HCT116 (cell line): ENCODE measurements around the gene PEAK1. TPM values are rescaled to one million over a fixed set of nuclear protein-coding genes. Genes with fewer than 3 reads are reported as not detected.

Experiments
- ATAC-seq: fragments of 200-7000 bp; cut with Tn5 transposase; 2 replicates; pipeline ENCODE4 v1.9.1; 2020; ENCODE audit warnings: mild to moderate bottlenecking, moderate library complexity
- BruUV-seq: library from RNA; stranded (reverse); fragments of 400-500 nt; replicated peaks from 2 replicates; lab custom pipeline; 2021; lab: Mats Ljungman, UMichigan
- CTCF ChIA-PET: fragments of 300-600 bp; sonication (Branson Sonifier 250); formaldehyde crosslinking; loops from one replicate; lab custom pipeline; 2021; ENCODE audit warnings: antibody characterized with exemption; lab: Charles Lee
- POLR2A ChIA-PET: fragments of 300-600, 350-600 bp; sonication (Branson Sonifier 250); formaldehyde crosslinking; loops from one replicate; lab custom pipeline; 2021; ENCODE audit warnings: antibody characterized with exemption; lab: Charles Lee
- RAD21 ChIA-PET, 2 experiments: fragments of 300-600 bp; sonication (Branson Sonifier 250); formaldehyde crosslinking; loops; one replicate each; lab custom pipeline; 2023; ENCODE audit warnings: low total read pairs in 2 of 2; ENCODE audit not compliant: uncharacterized antibody in 2 of 2, unreplicated experiment in 2 of 2, low non-redundant PET in 1 of 2; lab: Charles Lee
- DNase-seq: peaks from one replicate; pipeline ENCODE4 v3.0.0-alpha.2; 2010; ENCODE audit warnings: low read depth, low spot score
- H2AFZ ChIP-seq: fragments of 200-600 bp; shearing (Covaris generic), sonication (generic); 2 replicates; pipeline ENCODE4 v1.6.1; 2017; ENCODE audit warnings: low read depth, mixed run types, mixed read lengths, antibody characterized with exemption, low read length; ENCODE audit not compliant: poor library complexity, severe bottlenecking
- H3K27ac ChIP-seq: 2 replicates; pipeline ENCODE4 v1.5.1; 2012; ENCODE audit warnings: low read depth, low read length
- H3K27me3 ChIP-seq: fragments of 200-600 bp; sonication (generic); 2 replicates; pipeline ENCODE4 v1.6.1; 2016; ENCODE audit warnings: mixed run types, low read length, mixed read lengths; ENCODE audit not compliant: insufficient read depth
- H3K36me3 ChIP-seq, 2 experiments: fragments of 200-500 bp in 1 of 2; fragments of 200-600 bp in 1 of 2; sonication (Bioruptor generic) in 1 of 2; sonication (generic) in 1 of 2; 2 replicates each; pipeline versions ENCODE4 v1.5.1 to v1.6.1; 2014 to 2016; ENCODE audit warnings: low read length in 2 of 2, inconsistent platforms in 1 of 2, mixed read lengths in 1 of 2, mixed run types in 1 of 2; ENCODE audit not compliant: insufficient read depth in 2 of 2, control insufficient read depth in 1 of 2
- H3K4me1 ChIP-seq, 2 experiments: fragments of 200-600 bp in 1 of 2; sonication (generic) in 1 of 2; 2 replicates each; pipeline versions ENCODE4 v1.5.1 to v1.6.1; 2012 to 2017; ENCODE audit warnings: low read length in 2 of 2, inconsistent platforms in 1 of 2, mild to moderate bottlenecking in 1 of 2, mixed read lengths in 1 of 2, mixed run types in 1 of 2, moderate library complexity in 1 of 2; ENCODE audit not compliant: insufficient read depth in 2 of 2, control insufficient read depth in 1 of 2
- H3K4me2 ChIP-seq: fragments of 200-600 bp; sonication (generic); 2 replicates; pipeline ENCODE4 v1.6.1; 2017; ENCODE audit warnings: mixed run types, low read length, mixed read lengths
- H3K4me3 ChIP-seq, 2 experiments: fragments of 200-600 bp in 1 of 2; sonication (generic) in 1 of 2; replicated peaks in 1 of 2; 2 replicates each; pipeline ENCODE4 v1.5.1; 2011 to 2016; ENCODE audit warnings: low read length in 2 of 2, control low read depth in 1 of 2, low read depth in 1 of 2, mild to moderate bottlenecking in 1 of 2, mixed read lengths in 1 of 2, mixed run types in 1 of 2
- H3K79me2 ChIP-seq: fragments of 200-600 bp; sonication (generic); 2 replicates; pipeline ENCODE4 v1.6.1; 2017; ENCODE audit warnings: mild to moderate bottlenecking, mixed run types, low read length, moderate library complexity, mixed read lengths; ENCODE audit not compliant: insufficient read depth
- H3K9ac ChIP-seq: fragments of 200-600 bp; sonication (generic); 2 replicates; pipeline ENCODE4 v1.6.1; 2016; ENCODE audit warnings: low read length, mixed read lengths
- H3K9me2 ChIP-seq: fragments of 200-600 bp; sonication (generic), shearing (Covaris generic); 2 replicates; pipeline ENCODE4 v1.6.1; 2017; ENCODE audit warnings: mixed run types, mild to moderate bottlenecking, moderate library complexity; ENCODE audit not compliant: insufficient read depth
- H3K9me3 ChIP-seq, 2 experiments: fragments of 200-500 bp in 1 of 2; fragments of 200-600 bp in 1 of 2; sonication (Bioruptor generic) in 1 of 2; sonication (generic) in 1 of 2; 2 replicates each; pipeline ENCODE4 v1.6.1; 2014 to 2017; ENCODE audit warnings: low read length in 2 of 2, mixed read lengths in 2 of 2, inconsistent platforms in 1 of 2, low read depth in 1 of 2, mild to moderate bottlenecking in 1 of 2, mixed run types in 1 of 2, moderate library complexity in 1 of 2; ENCODE audit not compliant: control insufficient read depth in 1 of 2, insufficient read depth in 1 of 2
- H4K20me1 ChIP-seq: fragments of 200-600 bp; sonication (generic), shearing (Covaris generic); 2 replicates; pipeline ENCODE4 v1.6.1; 2017; ENCODE audit warnings: mixed run types, mild to moderate bottlenecking, moderate library complexity; ENCODE audit not compliant: insufficient read depth
- CTCF ChIP-seq, 3 experiments: fragments of 200-600 bp in 1 of 3; sonication (generic) in 1 of 3; IDR thresholded peaks in 2 of 3; conservative IDR thresholded peaks in 1 of 3; 2 replicates each; pipeline ENCODE4 v1.5.1; 2012 to 2017; ENCODE audit warnings: low read depth in 2 of 3, low read length in 2 of 3, antibody characterized with exemption in 1 of 3, borderline replicate concordance in 1 of 3, control low read depth in 1 of 3, mild to moderate bottlenecking in 1 of 3, mixed read lengths in 1 of 3, mixed run types in 1 of 3, moderate library complexity in 1 of 3; ENCODE audit not compliant: insufficient read depth in 1 of 3
- EGR1 ChIP-seq: IDR thresholded peaks from 2 replicates; pipeline ENCODE4 v1.6.1; 2012; ENCODE audit warnings: low read depth
- ELF1 ChIP-seq: IDR thresholded peaks from 2 replicates; pipeline ENCODE4 v1.6.1; 2012; ENCODE audit warnings: low read depth, borderline replicate concordance
- FOSL1 ChIP-seq: IDR thresholded peaks from 2 replicates; pipeline ENCODE4 v1.6.1; 2012; ENCODE audit warnings: low read depth
- JUND ChIP-seq: IDR thresholded peaks from 2 replicates; pipeline ENCODE4 v1.6.1; 2012
- POLR2A ChIP-seq: IDR thresholded peaks from 2 replicates; pipeline ENCODE4 v1.7.0; 2011; ENCODE audit warnings: borderline replicate concordance; ENCODE audit not compliant: insufficient read depth, insufficient read length; ENCODE audit errors: extremely low read depth
- RAD21 ChIP-seq: IDR thresholded peaks from 2 replicates; pipeline ENCODE4 v1.6.1; 2012; ENCODE audit warnings: low read depth, mild to moderate bottlenecking
- SP1 ChIP-seq: IDR thresholded peaks from 2 replicates; pipeline ENCODE4 v1.6.1; 2012; ENCODE audit warnings: low read depth
- SRF ChIP-seq: IDR thresholded peaks from 2 replicates; pipeline ENCODE4 v1.6.1; 2012; ENCODE audit warnings: low read depth
- TCF7L2 ChIP-seq: IDR thresholded peaks from 2 replicates; pipeline ENCODE4 v1.7.0; 2011; ENCODE audit warnings: borderline replicate concordance, inconsistent platforms; ENCODE audit not compliant: insufficient read depth, insufficient read length; ENCODE audit errors: extremely low read depth
- YY1 ChIP-seq: IDR thresholded peaks from 2 replicates; pipeline ENCODE4 v1.6.1; 2011; ENCODE audit warnings: low read length, low read depth, moderate library complexity, mild to moderate bottlenecking; ENCODE audit not compliant: insufficient replicate concordance; ENCODE audit errors: extremely low read depth
- ZNF274 ChIP-seq: fragments of 200-500 bp; sonication (Bioruptor generic); IDR thresholded peaks from 2 replicates; pipeline ENCODE4 v1.6.1; 2014; ENCODE audit warnings: mild to moderate bottlenecking, low read depth, low read length, inconsistent platforms
- intact Hi-C: fragments of 100-400 bp; cut with micrococcal nuclease; formaldehyde crosslinking; loops from 2 replicates; pipeline ENCODE4 v1.10.0; 2022
- total RNA-seq: library from RNA; stranded (reverse); gene quantifications from one replicate; pipeline ENCODE4 v1.2.1, GENCODE V29; 2021; ENCODE audit not compliant: unreplicated experiment
- TF ChIP-seq, protein P1 (sequence below): IDR thresholded peaks from 2 replicates; pipeline ENCODE4 v1.6.1; 2012; ENCODE audit warnings: low read depth

PEAK1 gene
- total RNA-seq, 1 experiment from 2014 or later: 23.4 TPM

GRCh38 chr15:77436822-77437221 lies 16.9 kb upstream of the PEAK1 start:
- ChIA-PET CTCF (no interaction called here), RAD21 (no interaction called here), POLR2A (no interaction called here)
- DNase-seq (no peak), ATAC-seq (no peak)
- H3K4me1 ChIP-seq: no peaks in the 10 kb centered on the region
- intact Hi-C loops: no loop called here
- no TSS peak for BruUV-seq
- no peaks in the 10 kb centered on the region for H3K27me3 ChIP-seq
- no peak overlapping the region for H3K4me3 ChIP-seq
- no peaks in the 10 kb centered on the region for H3K36me3 ChIP-seq
- no peak overlapping the region for H2AFZ ChIP-seq
- H3K9me2 ChIP-seq: no peaks in the 10 kb centered on the region
- H3K9me3 ChIP-seq: no peaks in the 10 kb centered on the region
- H3K27ac ChIP-seq: no peak overlapping the region
- peaks cover 50% of the 10 kb centered on the region for H3K79me2 ChIP-seq
- TF ChIP-seq ZNF274: no peak
- H3K9ac ChIP-seq: no peak overlapping the region
- no peak overlapping the region for H3K4me2 ChIP-seq
- peaks cover 10% of the 10 kb centered on the region; the same call in 1 of the 2 replicates for H4K20me1 ChIP-seq

DNA sequence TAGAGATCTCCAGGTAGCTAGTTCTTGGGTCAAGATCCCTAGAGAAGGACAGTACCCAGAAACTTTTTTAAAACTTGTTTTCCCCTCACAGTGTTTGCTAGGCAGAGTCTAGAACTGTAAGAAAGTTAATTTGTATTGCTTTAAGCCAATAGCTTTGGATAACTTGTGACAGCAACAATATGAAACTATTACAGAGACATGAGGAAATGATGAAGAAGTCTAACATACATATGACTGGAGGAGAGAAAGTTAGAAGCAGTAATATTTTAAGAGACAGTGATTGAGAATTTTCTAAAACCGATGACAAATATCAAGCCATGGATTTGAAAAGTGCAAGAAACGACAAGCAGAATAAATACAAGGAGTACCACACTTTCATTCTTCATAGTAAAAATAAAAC lies 10.7 kb upstream of the PEAK1 start:
- no peak overlapping the region for H3K4me3 ChIP-seq
- intact Hi-C loops: no loop called here
- H3K27me3 ChIP-seq: no peaks in the 10 kb centered on the region
- TF ChIP-seq EGR1: no peak
- no peak for TF ChIP-seq RAD21
- TF ChIP-seq, protein P1, sequence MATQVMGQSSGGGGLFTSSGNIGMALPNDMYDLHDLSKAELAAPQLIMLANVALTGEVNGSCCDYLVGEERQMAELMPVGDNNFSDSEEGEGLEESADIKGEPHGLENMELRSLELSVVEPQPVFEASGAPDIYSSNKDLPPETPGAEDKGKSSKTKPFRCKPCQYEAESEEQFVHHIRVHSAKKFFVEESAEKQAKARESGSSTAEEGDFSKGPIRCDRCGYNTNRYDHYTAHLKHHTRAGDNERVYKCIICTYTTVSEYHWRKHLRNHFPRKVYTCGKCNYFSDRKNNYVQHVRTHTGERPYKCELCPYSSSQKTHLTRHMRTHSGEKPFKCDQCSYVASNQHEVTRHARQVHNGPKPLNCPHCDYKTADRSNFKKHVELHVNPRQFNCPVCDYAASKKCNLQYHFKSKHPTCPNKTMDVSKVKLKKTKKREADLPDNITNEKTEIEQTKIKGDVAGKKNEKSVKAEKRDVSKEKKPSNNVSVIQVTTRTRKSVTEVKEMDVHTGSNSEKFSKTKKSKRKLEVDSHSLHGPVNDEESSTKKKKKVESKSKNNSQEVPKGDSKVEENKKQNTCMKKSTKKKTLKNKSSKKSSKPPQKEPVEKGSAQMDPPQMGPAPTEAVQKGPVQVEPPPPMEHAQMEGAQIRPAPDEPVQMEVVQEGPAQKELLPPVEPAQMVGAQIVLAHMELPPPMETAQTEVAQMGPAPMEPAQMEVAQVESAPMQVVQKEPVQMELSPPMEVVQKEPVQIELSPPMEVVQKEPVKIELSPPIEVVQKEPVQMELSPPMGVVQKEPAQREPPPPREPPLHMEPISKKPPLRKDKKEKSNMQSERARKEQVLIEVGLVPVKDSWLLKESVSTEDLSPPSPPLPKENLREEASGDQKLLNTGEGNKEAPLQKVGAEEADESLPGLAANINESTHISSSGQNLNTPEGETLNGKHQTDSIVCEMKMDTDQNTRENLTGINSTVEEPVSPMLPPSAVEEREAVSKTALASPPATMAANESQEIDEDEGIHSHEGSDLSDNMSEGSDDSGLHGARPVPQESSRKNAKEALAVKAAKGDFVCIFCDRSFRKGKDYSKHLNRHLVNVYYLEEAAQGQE: no peak
- TF ChIP-seq ELF1: no peak
- no peak for TF ChIP-seq POLR2A
- TF ChIP-seq ZNF274: no peak
- TF ChIP-seq FOSL1: no peak
- no peak for TF ChIP-seq TCF7L2
- no peak for TF ChIP-seq JUND
- TF ChIP-seq SP1: no peak
- no peak for TF ChIP-seq YY1
- TF ChIP-seq CTCF (IDR thresholded peaks at IDR 0.05 in 2 of 3, conservative IDR thresholded peaks at IDR 0.05 in 1 of 3; ENCODE audit: borderline replicate concordance in 1 of 3, insufficient read depth in 1 of 3, low read depth in 2 of 3, low read length in 2 of 3): no peak
- no peak for TF ChIP-seq SRF
- POLR2A ChIA-PET: no interaction called here
- no peaks in the 10 kb centered on the region for H3K4me1 ChIP-seq
- ATAC-seq (no peak), DNase-seq (no peak)
- H3K79me2 ChIP-seq: peaks cover 63% of the 10 kb centered on the region
- H3K9me2 ChIP-seq: no peaks in the 10 kb centered on the region
- CTCF ChIA-PET: no interaction called here
- no peaks in the 10 kb centered on the region; the same call in 1 of the 2 replicates for H4K20me1 ChIP-seq
- no peak overlapping the region for H3K4me2 ChIP-seq
- no peaks in the 10 kb centered on the region for H3K36me3 ChIP-seq
- RAD21 ChIA-PET: no interaction called here
- H3K9ac ChIP-seq: no peak overlapping the region
- BruUV-seq: no TSS peak
- H3K9me3 ChIP-seq: no peaks in the 10 kb centered on the region
- no peak overlapping the region for H3K27ac ChIP-seq
- H2AFZ ChIP-seq: no peak overlapping the region
